ENCODE data around the gene EEF1AKMT3.
"Not testable (repeated sequence)": the region's sequence is repeated elsewhere in the genome, so short reads cannot be mapped to it uniquely, and the experiment has no call there.

Gene EEF1AKMT3

DNA sequence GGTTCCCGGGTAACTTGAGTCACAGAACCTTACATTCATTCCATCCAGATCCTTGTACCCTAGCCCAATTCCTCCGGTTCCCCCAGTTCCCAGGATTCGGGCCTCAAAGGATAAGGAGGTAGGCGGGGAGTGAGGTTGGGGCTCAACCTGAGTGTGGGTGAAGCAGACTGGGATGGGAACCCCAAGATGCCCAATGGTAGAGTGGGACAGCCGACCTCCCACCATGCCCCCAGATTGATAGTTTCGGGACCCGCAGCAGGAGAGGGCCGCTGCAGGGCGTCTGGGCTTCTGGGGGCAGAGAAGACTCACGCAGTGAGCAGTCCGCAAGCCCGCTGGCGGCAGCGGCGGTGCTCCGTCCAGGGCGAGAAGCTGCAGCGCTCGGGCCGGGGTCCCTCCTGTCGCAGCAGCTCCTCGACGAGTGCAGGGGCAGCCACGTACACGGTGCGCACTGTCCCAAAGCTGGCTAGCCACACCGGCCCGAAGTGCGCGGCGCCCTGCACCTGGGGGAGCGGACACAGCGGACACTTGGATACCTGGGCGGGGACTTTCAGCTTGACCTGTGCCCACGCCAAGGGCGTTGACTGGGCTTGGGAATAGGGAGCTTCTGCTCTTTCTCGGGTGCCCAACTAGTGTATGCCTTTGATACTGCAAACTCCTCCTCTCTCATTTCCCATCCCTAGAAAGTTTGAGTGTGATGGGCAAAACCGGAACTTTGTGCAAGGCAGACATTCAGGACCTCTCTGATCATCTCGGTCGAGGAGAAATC lies 6.5 kb upstream of the EEF1AKMT3 start:
- no peak for DNase-seq (ENCODE audit: low spot score)

DNA sequence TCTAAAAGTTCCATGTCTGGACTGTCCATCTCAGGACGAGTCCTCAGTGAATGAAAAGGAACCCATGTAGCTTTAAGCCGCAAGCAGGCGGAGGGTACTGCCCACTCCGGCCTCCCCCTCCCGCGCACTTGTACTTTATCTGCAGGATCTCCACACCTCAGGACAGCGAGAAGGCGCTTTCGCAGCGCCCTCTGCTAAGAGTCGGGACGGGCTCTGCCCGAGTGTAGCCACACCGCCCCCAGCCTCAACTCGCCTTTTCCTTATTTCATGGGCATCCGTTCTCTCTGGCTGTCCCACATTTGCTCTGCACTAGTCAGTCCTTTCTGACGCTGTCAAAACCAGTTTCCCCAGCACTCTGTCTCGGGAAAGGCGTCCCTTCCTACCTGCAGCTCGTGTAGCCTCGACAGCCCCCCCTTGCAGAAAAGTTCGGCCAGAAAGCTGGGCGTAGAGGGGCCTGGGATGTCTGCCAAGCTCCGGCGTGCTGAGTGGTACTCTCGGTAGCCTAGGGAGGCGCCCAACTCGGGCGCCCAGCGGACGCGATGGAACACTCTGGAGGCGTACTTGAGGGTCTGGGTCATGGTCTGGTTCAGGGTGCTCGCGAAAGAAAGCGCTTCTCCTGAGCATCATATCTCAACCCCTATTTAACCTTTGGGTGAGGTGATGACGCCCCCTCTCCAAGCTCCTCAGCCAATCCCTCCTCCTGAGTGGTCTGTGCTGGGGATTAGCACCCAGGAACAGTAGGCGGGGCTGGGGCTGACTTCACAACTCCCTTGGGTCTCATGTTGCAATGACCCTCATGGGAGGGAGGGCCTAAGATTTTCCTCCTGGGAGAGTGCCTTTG lies 5.7 kb upstream of the EEF1AKMT3 start, which contains the start of gene CYP27B1:
Gene CYP27B1 (minus strand): TSS at position 615 of the 841 bp plus-strand sequence. CDS start 37 bp downstream, at position 578.
- DNase-seq (ENCODE audit: low spot score): no peak

DNA sequence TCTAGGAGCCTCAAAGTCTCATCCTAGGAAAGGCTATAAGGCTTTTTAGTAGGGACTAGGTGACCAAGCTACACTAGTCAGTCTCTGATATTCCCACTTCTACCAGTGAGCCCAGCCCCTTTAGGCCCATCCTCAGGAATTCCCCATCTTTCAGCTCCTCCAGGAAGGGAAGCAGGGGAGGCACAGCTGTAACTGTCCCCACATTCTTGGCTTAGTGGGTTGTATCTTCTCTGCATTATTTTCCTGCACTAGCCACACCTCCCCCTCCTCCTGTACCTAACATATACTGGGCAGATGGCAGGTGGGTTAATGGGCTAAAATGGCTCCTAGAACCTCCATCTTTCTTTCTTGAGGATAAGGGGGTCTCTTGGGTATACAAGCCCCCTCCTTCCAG lies 5.1 kb upstream of the EEF1AKMT3 start:
- no peak for DNase-seq (ENCODE audit: low spot score)

DNA sequence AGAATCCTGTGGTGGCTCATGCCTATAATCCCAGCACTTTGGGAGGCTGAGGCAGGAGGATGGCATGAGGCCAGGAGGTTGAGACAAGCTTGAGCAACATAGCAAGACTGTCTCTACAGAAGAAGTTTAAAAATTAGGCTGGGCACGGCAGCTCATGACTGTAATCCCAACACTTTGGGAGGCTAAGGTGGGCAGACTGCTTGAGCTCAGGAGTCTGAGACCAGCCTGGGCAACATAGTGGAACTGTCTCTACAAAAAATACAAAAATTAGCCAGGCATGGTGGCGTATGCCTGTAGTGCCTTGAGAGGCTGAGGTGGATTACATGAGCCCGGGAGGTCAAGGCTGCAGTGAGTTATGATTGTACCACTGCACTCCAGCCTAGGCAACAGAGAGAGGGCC lies 4.5 kb upstream of the EEF1AKMT3 start:
- DNase-seq (ENCODE audit: low spot score): no peak

DNA sequence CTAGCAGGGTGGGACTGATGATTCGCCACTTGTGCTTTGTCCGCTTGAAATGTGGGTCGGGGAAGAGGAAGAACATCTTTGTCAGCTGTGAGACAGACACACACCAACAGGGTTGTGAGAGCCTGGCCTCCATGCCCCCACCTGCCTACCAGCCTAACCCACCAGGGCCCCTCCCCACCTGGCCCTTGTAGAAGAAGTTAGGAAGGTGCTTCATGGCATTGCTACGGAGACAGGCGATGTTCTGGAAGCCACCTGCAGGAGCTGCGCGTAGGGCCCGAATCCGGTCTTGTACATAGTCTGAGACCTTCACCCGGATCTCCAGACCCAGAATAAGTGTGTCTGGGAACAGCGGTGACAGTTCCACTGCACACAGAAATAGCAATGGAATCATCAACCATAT lies 2.8 kb upstream of the EEF1AKMT3 start:
- no peak for DNase-seq (ENCODE audit: low spot score)

DNA sequence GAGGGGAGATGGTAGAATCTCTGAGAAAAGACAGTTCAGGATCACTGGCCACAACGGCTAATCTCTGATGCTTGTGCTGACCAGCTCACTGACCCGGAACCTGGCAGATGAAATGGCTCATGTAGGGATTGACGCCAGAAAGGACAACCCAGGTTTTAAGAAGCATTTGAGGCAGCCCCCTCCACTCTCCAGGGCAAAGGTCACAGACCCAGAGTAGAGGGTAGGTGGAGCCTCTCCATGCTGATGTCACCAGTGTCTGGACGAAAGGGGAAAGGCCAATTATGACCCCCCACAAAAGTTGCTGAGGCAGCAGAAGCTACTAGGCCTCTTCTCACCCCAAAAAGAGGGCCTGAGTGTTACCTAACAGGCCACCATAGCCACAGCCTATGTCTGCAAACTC lies 1.7 kb upstream of the EEF1AKMT3 start:
- DNase-seq (ENCODE audit: low spot score): no peak

DNA sequence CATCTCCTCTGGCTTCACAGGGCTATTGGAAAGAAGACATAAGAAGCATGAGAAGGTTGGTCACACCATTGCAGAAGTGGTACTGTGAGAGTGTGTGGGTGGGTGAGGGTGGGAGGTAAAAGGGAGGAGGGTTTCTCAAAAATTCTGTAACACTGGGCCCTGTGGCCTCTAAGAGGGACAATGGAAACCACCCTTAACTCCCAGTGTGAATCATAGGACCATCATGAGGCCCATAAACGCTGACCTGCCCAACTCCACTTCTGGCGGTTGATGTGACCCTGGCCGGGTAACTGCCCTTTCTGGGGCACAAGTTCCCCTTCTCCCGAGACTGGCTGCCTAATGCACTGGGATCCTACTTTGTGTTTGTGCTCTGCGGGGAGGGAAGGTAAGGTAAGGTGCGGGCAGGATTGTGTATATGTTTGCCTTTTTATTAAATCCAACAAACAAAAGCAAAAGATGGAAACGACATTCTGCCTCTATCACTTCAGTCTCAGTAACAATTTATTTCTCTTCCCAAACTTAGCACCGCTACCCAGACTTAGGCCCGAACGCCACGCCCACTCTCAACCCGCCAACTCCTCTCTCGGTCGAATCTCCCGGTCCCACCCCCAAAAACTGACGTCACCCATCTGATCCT lies 1.1 kb upstream of the EEF1AKMT3 start:
- DNase-seq (ENCODE audit: low spot score): peak; percentile 92

DNA sequence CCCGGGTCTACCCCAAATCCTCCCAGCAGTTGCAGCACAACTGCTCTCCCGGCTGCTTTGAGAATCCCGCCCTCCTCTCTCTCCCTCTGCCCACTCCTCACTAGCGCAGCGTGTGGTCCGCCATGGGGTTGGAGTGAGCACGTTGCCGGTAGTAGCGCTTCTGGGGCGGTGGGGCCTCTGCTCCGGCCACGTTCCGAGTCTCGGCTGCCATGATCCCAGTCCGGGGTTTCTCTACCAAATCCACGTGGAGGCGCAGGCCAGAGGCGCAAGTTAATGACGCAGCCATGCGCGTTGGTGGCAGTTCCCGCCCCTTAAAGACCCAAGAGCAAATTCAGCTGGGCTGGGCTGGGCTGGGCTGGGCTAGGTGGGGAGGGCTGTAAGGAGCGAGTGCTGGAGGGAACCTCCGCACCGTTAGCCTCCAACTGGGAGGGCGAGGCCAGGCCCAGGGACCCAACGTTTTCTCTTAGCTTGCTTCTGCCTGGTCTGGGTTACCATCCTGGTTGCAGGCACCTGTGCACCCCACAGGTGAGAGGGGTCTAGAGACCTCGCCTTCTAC lies 463 bp upstream of the EEF1AKMT3 start, which contains the start of gene METTL1:
Gene METTL1 (minus strand): TSS at position 233 of the 556 bp plus-strand sequence. CDS start 22 bp downstream, at position 211.
- DNase-seq (ENCODE audit: low spot score): peak; percentile 97

DNA sequence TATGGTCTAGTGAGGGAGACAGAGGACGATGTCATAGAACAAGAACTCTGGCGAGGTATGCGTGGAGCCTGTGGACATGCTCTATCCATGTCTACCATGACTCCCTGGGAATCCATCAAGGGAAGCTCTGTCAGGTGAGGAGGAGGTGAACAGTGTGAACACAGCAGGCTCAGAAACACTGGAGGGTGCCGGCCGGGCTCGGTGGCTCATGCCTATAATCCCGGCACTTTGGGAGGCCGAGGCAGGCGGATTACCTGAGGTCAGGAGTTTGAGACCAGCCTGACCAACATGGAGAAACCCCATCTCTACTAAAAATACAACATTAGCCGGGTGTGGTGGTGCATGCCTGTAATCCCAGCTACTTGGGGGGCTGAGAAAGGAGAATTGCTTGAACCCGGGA lies 2.2 kb downstream of the EEF1AKMT3 start:
- not testable (repeated sequence) for DNase-seq (ENCODE audit: low spot score)

DNA sequence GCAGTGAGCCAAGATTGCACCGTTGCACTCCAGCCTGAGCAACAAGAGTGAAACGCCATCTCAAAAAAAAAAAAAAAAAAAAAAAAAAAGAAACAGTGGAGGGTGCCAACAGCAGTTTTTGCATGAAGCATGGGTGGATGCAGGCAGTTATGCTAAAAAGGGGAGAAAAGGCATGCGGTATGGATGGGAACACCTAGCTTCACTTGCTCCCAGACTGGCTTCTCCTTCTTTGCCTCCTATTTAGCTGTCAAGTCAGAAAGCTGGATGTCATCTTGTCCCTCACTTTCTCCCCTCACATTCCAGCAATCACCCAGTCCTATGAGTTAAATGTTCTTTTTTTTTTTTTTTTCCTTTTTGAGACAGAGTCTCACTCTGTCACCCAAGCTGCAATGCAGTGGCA lies 2.6 kb downstream of the EEF1AKMT3 start:
- DNase-seq (ENCODE audit: low spot score): no peak

DNA sequence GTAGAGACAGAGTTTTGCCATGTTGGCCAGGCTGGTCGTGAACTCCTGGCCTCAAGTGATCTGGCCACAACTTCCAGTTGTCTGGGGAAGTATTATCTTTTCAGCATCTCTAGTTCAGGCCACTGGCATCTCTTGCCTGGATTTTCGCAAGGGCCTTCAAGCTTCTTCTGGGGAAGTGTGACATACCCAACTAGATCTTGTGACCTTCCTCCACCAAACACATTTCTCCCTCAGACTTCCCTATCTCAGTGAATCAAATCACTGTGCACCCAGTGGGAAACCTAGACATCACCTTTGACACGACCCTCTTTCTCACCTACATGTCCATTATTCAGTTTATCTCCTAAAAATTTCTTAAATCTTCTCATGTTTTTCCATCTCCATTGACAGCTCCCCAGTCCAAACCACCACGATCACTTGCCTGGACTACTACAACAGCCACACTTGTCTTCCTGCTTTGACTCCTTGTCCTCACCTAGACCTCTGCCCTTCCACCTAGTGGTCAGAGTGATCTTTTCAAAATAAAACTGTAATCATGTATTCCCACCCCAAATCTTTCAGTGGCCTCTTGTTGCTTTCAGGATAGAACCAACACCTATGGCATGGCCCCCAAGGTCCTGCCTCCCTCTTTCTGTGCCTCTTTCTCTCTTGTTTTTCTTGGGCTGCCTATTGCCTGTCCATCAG lies 3.3 kb downstream of the EEF1AKMT3 start:
- DNase-seq (ENCODE audit: low spot score): no peak

DNA sequence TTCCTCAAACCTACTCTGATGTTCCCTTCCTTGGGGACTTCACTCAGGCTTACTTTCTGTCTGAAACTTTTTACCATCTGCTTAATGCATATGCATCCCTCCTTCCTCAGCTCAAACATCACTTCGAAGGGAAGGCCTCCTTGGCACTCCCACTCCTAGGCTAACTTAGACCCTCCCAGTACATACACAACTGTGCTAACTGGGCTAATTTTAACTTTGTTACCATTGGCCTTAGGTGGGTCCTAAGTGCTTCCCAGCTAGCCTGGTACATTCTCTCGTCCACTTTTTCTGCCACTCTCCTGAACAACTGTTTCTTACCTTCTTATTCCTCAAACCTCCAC lies 3.8 kb downstream of the EEF1AKMT3 start:
- no peak for DNase-seq (ENCODE audit: low spot score)

DNA sequence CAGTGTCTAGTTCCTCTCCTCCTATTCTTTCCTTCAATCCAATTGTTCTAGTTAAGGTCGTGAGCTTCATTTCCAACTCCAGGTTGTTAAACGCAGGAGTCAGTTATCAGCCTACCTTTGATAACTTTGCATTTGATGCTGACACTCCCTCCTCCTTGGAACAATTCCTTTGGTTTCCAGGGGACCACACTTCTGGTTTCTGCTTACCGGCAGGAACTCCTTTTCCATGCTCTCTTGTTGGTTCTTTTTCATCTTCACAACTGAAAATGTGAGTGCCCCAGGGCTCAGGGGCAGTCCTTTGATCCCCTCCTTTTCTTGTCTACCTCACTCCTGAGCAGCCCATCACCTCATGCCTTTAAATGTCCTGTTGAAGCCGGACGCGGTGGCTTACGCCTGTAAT lies 5.0 kb downstream of the EEF1AKMT3 start:
- DNase-seq (ENCODE audit: low spot score): no peak

DNA sequence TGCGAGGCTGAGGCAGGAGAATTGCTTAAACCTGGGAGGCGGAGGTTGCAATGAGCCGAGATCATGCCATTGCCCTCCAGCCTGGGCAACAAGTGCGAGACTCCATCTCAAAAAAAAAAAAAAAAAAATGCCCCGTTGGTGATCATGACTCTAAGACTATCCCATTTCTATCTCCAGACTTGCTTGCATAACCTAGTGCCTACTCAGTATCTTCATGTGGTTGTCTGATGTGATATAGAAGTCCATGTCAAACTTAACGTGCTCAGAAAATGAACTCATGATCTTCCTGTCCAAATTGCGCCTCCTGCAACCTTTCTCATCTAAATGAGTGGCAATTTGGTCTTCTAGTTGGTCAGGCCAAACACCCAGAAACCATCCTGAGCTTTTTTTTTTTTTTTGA lies 5.5 kb downstream of the EEF1AKMT3 start:
- no peak for DNase-seq (ENCODE audit: low spot score)

DNA sequence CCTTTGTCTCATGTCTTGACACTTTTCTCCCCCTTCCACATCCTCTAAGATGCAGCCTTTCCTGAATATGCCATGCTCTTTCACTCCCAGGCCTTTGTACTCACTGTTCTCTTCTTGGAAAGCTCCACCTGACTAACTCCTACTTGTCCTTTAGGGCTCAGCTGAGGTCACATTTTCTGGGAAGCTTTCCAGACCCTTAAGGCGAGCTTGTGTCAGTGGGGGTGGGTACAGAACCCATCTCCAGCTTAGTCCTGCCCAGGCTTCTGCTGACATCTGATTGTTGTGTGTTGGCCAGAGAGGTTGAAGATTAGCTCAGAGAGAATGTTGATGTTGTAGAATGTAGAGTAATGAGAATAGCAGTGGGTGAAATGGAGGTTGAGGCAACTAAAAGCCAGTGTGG lies 7.3 kb downstream of the EEF1AKMT3 start:
- DNase-seq (ENCODE audit: low spot score): no peak

DNA sequence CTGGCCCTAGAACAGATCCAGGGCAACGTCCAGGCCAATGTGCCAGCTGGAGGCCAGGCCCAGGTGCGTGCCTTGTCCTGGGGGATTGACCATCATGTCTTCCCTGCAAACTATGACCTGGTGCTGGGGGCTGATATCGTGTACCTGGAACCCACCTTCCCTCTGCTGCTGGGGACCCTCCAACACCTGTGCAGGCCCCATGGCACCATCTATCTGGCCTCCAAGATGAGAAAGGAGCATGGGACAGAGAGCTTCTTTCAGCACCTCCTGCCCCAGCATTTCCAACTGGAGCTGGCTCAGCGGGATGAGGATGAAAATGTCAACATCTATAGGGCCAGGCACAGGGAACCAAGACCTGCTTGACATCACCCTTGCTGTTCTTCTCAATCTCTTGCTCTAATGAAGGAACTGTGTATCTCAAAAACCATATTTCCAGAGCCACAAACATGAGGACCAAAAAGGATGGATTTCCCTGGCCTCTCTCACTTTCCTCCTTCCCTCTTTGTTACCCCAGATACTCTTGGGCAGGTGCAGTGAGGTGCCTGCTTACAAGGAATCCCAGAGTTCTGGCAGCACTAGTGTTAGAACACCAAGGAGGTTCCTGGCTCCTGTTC lies 8.0 kb downstream of the EEF1AKMT3 start:
- no peak for DNase-seq (ENCODE audit: low spot score)

DNA sequence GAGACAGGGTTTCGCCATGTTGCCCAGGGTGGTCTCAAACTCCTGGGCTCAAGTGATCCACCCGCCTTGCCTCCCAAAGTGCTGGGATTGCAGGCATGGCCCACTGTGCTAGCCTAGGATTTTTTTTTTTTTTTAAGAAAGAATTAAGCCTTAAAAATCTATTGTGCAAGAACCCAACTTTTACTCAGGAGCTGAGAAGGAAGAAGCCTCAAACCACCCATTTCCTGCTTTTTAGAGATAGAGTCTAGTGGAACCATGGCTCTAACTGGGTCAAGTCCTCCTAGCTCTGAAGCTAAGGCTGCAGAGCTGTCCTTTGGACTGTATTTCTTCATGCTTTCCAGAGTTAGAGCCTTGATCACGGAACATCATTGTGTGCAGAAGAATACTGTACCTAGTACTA lies 8.8 kb downstream of the EEF1AKMT3 start:
- DNase-seq (ENCODE audit: low spot score): no peak

DNA sequence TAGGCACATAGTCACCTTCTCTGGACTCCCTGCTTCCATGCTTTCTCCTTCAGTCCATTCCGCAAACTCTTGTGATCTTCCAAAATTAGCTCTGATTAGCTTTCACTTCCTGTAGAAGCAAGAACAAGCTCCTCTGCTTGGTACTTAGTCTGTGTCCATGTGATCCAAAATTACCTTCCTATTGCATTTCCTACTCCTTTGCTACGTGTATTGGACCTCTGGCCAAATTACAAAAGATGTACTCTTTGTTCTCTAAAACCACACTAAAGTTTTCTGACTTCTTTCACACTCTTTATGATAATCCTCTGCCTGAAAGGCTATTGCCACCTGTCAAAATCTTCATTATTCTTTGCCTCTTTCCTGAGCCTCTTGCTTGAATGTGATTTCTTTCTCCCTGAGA lies 9.4 kb downstream of the EEF1AKMT3 start:
- no peak for DNase-seq (ENCODE audit: low spot score)

DNA sequence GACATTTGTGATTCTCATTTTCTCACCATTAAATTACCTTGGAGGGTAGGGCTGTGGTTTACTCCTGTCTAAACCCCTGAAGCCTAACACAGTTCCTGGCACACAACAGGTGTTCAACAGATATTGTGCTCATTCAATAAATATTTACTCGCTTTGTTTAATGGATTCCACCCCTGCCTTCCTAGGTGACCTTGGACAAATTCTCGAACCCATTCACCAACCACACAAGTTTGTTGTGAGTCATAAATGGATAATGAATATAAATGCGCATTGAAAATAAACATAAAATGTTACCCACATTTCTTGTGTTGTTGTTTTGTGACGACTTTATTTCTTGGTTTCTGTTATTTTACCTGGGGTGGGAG lies 9.8 kb downstream of the EEF1AKMT3 start:
- no peak for DNase-seq (ENCODE audit: low spot score)

DNA sequence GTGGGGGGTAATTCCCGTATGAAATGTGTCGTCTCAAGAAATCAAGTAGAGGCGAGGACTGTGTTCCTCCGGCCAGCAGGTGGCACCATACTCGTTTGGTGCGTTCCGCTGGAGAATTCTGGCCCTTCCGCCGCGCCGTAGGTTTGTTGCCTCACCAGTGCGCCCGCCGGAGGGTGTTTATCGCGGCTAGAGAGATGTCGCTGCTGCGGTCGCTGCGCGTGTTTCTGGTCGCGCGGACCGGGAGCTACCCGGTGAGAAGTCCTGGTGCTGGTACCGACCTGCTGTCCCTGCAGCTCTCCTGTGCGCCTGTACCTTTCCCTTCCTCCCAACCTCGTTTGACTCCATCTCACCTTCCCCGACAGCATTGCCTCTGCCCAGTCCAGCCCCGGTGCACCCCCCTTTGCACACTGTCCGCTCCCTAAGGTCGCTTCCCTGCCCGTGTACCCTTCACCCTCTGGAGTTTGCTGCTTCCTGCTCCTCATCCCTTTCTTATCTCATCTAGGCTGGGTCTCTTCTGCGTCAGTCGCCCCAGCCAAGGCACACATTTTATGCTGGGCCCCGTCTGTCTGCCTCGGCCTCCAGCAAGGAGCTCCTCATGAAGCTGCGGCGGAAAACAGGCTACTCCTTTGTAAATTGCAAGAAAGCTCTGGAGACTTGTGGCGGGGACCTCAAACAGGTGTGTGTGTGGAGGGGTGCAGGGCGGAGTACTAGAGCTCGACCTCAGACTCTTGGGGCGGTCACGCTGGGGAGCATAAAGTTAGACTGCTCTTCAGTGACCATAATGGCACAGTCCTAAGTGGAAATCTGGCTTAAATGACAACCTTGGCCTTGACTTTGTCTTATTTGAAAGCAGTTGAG lies 10.4 kb downstream of the EEF1AKMT3 start, which contains the start of gene TSFM:
Gene TSFM (plus strand): TSS at position 180 of the 858 bp plus-strand sequence. CDS start 15 bp downstream, at position 195.
- peak; percentile 95 for DNase-seq (ENCODE audit: low spot score)

DNA sequence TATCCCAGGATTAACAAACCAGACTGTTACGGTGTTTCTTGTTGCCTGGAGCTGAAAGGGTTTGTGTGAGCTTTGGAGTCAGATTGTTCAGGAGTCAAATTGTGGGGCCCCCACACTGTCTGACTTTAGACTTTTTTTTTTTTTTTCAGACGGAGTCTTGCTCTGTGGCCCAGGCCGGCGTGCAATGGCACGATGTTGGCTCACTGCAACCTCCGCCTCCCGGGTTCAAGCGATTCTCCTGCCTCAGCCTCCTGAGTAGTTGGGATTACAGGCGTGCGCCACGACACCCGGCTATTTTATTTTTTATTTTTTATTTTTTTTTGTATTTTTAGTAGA lies 11.0 kb downstream of the EEF1AKMT3 start:
- DNase-seq (ENCODE audit: low spot score): no peak

Data from activated CD4-positive, alpha-beta T cell treated with anti-CD3 and anti-CD28 coated beads, Interleukin-2, Interleukin-4, amounts not matched to agents 100 ng/mL and 50 ng/mL, durations not matched to agents 16 hours and 8 hours (primary cell).